Neural progenitor cell (in vitro differentiated cells): Measurements from ENCODE around the gene MCTP2. TPM values are rescaled to one million over a fixed set of nuclear protein-coding genes. Genes with fewer than 3 reads are reported as not detected.

Experiments used
- DNase-seq: peaks from one replicate; pipeline ENCODE4 v3.0.0-alpha.2; 2016; ENCODE audit warnings: low spot score
- H2AFZ ChIP-seq: fragments of 200-600 bp; sonication (generic); replicated peaks from 2 replicates; pipeline ENCODE4 v1.6.1; 2016; ENCODE audit warnings: antibody characterized with exemption
- H3F3A ChIP-seq: fragments of 200-600 bp; sonication (generic); 2 replicates; pipeline ENCODE4 v1.6.1; 2016; ENCODE audit warnings: antibody characterized with exemption, low read depth
- H3K27ac ChIP-seq: fragments of 200-600 bp; sonication (generic); 2 replicates; pipeline ENCODE4 v1.5.1; 2016; ENCODE audit warnings: mild to moderate bottlenecking
- H3K27me3 ChIP-seq: fragments of 200-600 bp; sonication (generic); 2 replicates; pipeline ENCODE4 v1.6.1; 2016; ENCODE audit warnings: mild to moderate bottlenecking, moderate library complexity
- H3K36me3 ChIP-seq: fragments of 200-600 bp; sonication (generic); 2 replicates; pipeline ENCODE4 v1.5.1; 2016
- H3K4me1 ChIP-seq: fragments of 200-600 bp; sonication (generic); 2 replicates; pipeline ENCODE4 v1.6.1; 2016; ENCODE audit warnings: mixed run types
- H3K4me2 ChIP-seq: fragments of 200-600 bp; sonication (generic); 2 replicates; pipeline ENCODE4 v1.6.1; 2016
- H3K4me3 ChIP-seq: fragments of 200-600 bp; sonication (generic); 2 replicates; pipeline ENCODE4 v1.5.1; 2016
- H3K79me2 ChIP-seq: fragments of 200-600 bp; sonication (generic); 2 replicates; pipeline ENCODE4 v1.6.1; 2016; ENCODE audit warnings: low read depth
- H3K9ac ChIP-seq: fragments of 200-600 bp; sonication (generic); 2 replicates; pipeline ENCODE4 v1.6.1; 2016
- H3K9me3 ChIP-seq: fragments of 200-600 bp; sonication (generic); 2 replicates; pipeline ENCODE4 v1.5.1; 2016; ENCODE audit warnings: low read depth
- H4K20me1 ChIP-seq: fragments of 200-600 bp; sonication (generic); 2 replicates; pipeline ENCODE4 v1.6.1; 2016; ENCODE audit warnings: low read depth
- H3K27ac Mint-ChIP-seq: 3 replicates; pipeline ENCODE4 v1.8.0; 2021; ENCODE audit warnings: mixed read lengths
- H3K27me3 Mint-ChIP-seq: 2 replicates; pipeline ENCODE4 v1.8.0; 2022; ENCODE audit warnings: low read depth, mild to moderate bottlenecking, inconsistent platforms, moderate library complexity, mixed read lengths; ENCODE audit not compliant: insufficient read depth
- H3K36me3 Mint-ChIP-seq: 3 replicates; pipeline ENCODE4 v1.8.0; 2021; ENCODE audit warnings: mixed read lengths
- H3K4me1 Mint-ChIP-seq: 3 replicates; pipeline ENCODE4 v1.8.0; 2021; ENCODE audit warnings: mixed read lengths
- H3K4me3 Mint-ChIP-seq: 3 replicates; pipeline ENCODE4 v1.8.0; 2021; ENCODE audit warnings: mild to moderate bottlenecking, moderate library complexity, mixed read lengths
- H3K9me3 Mint-ChIP-seq: 3 replicates; pipeline ENCODE4 v1.8.0; 2020; ENCODE audit warnings: mixed read lengths
- CTCF ChIP-seq: fragments of 200-600 bp; sonication (generic); IDR thresholded peaks from 2 replicates; pipeline ENCODE4 v1.5.1; 2017; ENCODE audit warnings: antibody characterized with exemption, mild to moderate bottlenecking
- EZH2 ChIP-seq: fragments of 200-600 bp; sonication (generic); IDR thresholded peaks from 2 replicates; pipeline ENCODE4 v1.6.1; 2017; ENCODE audit warnings: antibody characterized with exemption, mild to moderate bottlenecking, moderate library complexity
- EZH2phosphoT487 ChIP-seq: fragments of 200-600 bp; sonication (generic); IDR thresholded peaks from 2 replicates; pipeline ENCODE4 v1.6.1; 2017; ENCODE audit warnings: antibody characterized with exemption
- total RNA-seq: library from RNA; depleted of rRNA; stranded (reverse); fragments of >200 nt; gene quantifications from 2 replicates; pipeline ENCODE4 v1.2.3, GENCODE V29; 2015; ENCODE audit warnings: low replicate concordance

Gene MCTP2
- total RNA-seq, 1 donor from 2014 or later = 0.17 TPM

- H4K20me1 ChIP-seq = no peaks in the 10 kb centered on the region
- H3K27me3 ChIP-seq = no peaks in the 10 kb centered on the region
- H3K4me3 ChIP-seq = no peak overlapping the region
- TF ChIP-seq CTCF (no peak), EZH2 (no peak), EZH2phosphoT487 (no peak)
- H3K36me3 Mint-ChIP-seq = no peaks in the 10 kb centered on the region
- H3K9me3 ChIP-seq = no peaks in the 10 kb centered on the region
- no peaks in the 10 kb centered on the region for H3K4me1 ChIP-seq
- no peaks in the 10 kb centered on the region for H3K9me3 Mint-ChIP-seq
- H3K4me2 ChIP-seq = no peak overlapping the region
- no peak overlapping the region for H3K27ac Mint-ChIP-seq
- H2AFZ ChIP-seq = no peak overlapping the region
- H3K79me2 ChIP-seq = no peaks in the 10 kb centered on the region
- no peak overlapping the region for H3K27ac ChIP-seq
- H3K36me3 ChIP-seq = no peaks in the 10 kb centered on the region
- no peak overlapping the region for H3K4me3 Mint-ChIP-seq
- no peaks in the 10 kb centered on the region for H3K4me1 Mint-ChIP-seq
- DNase-seq = no peak
- H3K27me3 Mint-ChIP-seq = peaks cover 2% of the 10 kb centered on the region
- no peaks in the 10 kb centered on the region for H3F3A ChIP-seq
- no peak overlapping the region for H3K9ac ChIP-seq
Observed at GRCh38 chr15:94198633-94199032, 32.7 kb upstream of the MCTP2 start.

- no peak overlapping the region for H3K4me2 ChIP-seq
Observed at GRCh38 chr15:94199725-94200124, 31.6 kb upstream of the MCTP2 start.

GRCh38 chr15:94203306-94203705, 28.1 kb upstream of the MCTP2 start:
- H3K4me1 ChIP-seq = no peaks in the 10 kb centered on the region
- no peak overlapping the region for H3K27ac ChIP-seq
- TF ChIP-seq EZH2 = no peak
- no peak for TF ChIP-seq EZH2phosphoT487
- TF ChIP-seq CTCF = no peak
- no peaks in the 10 kb centered on the region for H3K36me3 ChIP-seq
- H3K36me3 Mint-ChIP-seq = no peaks in the 10 kb centered on the region
- no peak overlapping the region for H3K4me3 ChIP-seq
- H3K4me2 ChIP-seq = no peak overlapping the region
- no peaks in the 10 kb centered on the region for H3K79me2 ChIP-seq
- no peaks in the 10 kb centered on the region for H3K27me3 ChIP-seq
- no peaks in the 10 kb centered on the region for H3F3A ChIP-seq
- no peaks in the 10 kb centered on the region for H3K9me3 ChIP-seq
- H4K20me1 ChIP-seq = no peaks in the 10 kb centered on the region
- H3K4me3 Mint-ChIP-seq = no peak overlapping the region
- H3K9ac ChIP-seq = no peak overlapping the region
- H3K27me3 Mint-ChIP-seq = no peaks in the 10 kb centered on the region
- no peak for DNase-seq
- no peak overlapping the region for H2AFZ ChIP-seq
- H3K27ac Mint-ChIP-seq = no peak overlapping the region
- H3K9me3 Mint-ChIP-seq = no peaks in the 10 kb centered on the region
- no peaks in the 10 kb centered on the region for H3K4me1 Mint-ChIP-seq

More at GRCh38 chr15:94199725-94200124, 31.6 kb upstream of the MCTP2 start:
- Histone ChIP-seq H3K36me3 (no peaks in the 10 kb centered on the region), H3K9ac (no peak overlapping the region), H4K20me1 (no peaks in the 10 kb centered on the region), H3K4me1 (no peaks in the 10 kb centered on the region), H3F3A (no peaks in the 10 kb centered on the region), H3K9me3 (no peaks in the 10 kb centered on the region), H3K27me3 (no peaks in the 10 kb centered on the region), H3K27ac (no peak overlapping the region), H2AFZ (no peak overlapping the region), H3K79me2 (no peaks in the 10 kb centered on the region), H3K4me3 (no peak overlapping the region)
- DNase-seq = no peak
- no peak overlapping the region for H3K4me3 Mint-ChIP-seq
- H3K27me3 Mint-ChIP-seq = peaks cover 2% of the 10 kb centered on the region
- TF ChIP-seq EZH2 (no peak), EZH2phosphoT487 (no peak), CTCF (no peak)
- no peaks in the 10 kb centered on the region for H3K36me3 Mint-ChIP-seq
- H3K27ac Mint-ChIP-seq = no peak overlapping the region
- no peaks in the 10 kb centered on the region for H3K4me1 Mint-ChIP-seq
- H3K9me3 Mint-ChIP-seq = no peaks in the 10 kb centered on the region

- H3K4me2 ChIP-seq = no peak overlapping the region
- H3K36me3 Mint-ChIP-seq = no peaks in the 10 kb centered on the region
- no peaks in the 10 kb centered on the region for H3K36me3 ChIP-seq
Observed at GRCh38 chr15:94205366-94205765, 26.0 kb upstream of the MCTP2 start.

More at GRCh38 chr15:94205366-94205765, 26.0 kb upstream of the MCTP2 start:
- H3K9ac ChIP-seq = no peak overlapping the region
- no peaks in the 10 kb centered on the region for H3K9me3 ChIP-seq
- H4K20me1 ChIP-seq = no peaks in the 10 kb centered on the region
- no peak overlapping the region for H3K27ac ChIP-seq
- Mint-ChIP-seq H3K4me3 (no peak overlapping the region), H3K9me3 (no peaks in the 10 kb centered on the region), H3K4me1 (no peaks in the 10 kb centered on the region), H3K27me3 (no peaks in the 10 kb centered on the region), H3K27ac (no peak overlapping the region)
- no peaks in the 10 kb centered on the region for H3F3A ChIP-seq
- H3K4me1 ChIP-seq = no peaks in the 10 kb centered on the region
- H3K4me3 ChIP-seq = no peak overlapping the region
- H3K27me3 ChIP-seq = no peaks in the 10 kb centered on the region
- DNase-seq = peak; percentile 5
- no peaks in the 10 kb centered on the region for H3K79me2 ChIP-seq
- TF ChIP-seq EZH2phosphoT487 (no peak), EZH2 (no peak), CTCF (no peak)
- H2AFZ ChIP-seq = no peak overlapping the region
